T-helper 1 cell (primary cell): ENCODE results near the gene MDK.
"Not testable (repeated sequence)": the region's sequence is repeated elsewhere in the genome, so short reads cannot be mapped to it uniquely, and the experiment has no call there.

Experiments used
- DNase-seq, 5 donors: peaks; one replicate each; pipeline ENCODE4 v3.0.0-alpha.2; 2012 to 2020

Gene MDK

GRCh38 chr11:46369458-46370152 lies 11.9 kb upstream of the MDK start:
- DNase-seq = peak in 2 of 5 donors; percentile 40 to 43

GRCh38 chr11:46370253-46370652 lies 11.2 kb upstream of the MDK start:
- DNase-seq = no peak

DNA sequence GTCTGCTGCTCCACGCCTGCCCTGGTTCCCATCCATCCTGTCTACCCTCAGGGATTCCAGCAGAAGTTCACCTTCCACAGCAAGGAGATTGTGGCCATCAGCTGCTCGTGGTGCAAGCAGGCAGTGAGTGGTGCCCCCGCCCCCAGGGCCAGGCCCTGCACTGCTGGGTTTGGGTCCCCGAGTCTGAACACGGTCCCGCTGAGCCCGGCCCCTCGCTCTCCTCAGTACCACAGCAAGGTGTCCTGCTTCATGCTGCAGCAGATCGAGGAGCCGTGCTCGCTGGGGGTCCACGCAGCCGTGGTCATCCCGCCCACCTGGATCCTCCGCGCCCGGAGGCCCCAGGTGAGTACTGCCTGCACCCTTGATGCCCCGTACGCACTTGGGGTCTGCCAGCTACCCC lies 10.2 kb upstream of the MDK start:
- not testable (repeated sequence) for DNase-seq

DNA sequence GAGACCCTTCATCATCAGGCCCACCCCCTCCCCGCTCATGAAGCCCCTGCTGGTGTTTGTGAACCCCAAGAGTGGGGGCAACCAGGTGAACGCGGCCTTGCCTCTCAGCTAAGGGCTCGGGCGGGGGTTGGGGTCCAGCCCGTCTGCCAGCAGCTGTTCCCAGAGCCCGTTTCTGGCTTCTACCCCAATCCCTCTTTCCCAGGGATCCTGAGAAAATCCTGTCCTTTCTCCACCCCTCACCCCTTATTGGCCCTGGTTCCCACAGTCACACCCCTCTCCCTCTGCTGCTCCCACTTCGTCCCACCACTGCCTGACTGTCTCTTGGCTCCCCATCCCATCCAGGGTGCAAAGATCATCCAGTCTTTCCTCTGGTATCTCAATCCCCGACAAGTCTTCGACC lies 9.4 kb upstream of the MDK start:
- no peak for DNase-seq

DNA sequence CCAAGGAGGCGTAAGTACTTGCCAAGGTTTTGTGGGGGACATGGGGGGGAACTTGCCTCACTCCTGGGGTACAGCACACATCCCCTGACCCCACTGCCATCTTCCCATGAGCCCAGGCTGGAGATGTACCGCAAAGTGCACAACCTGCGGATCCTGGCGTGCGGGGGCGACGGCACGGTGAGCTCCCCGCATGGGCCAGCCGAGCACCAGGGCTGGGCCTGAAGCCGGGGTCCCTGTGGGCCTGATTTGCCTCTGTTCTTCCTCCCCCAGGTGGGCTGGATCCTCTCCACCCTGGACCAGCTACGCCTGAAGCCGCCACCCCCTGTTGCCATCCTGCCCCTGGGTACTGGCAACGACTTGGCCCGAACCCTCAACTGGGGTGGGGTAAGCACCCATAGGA lies 9.0 kb upstream of the MDK start:
- DNase-seq = not testable (repeated sequence)

DNA sequence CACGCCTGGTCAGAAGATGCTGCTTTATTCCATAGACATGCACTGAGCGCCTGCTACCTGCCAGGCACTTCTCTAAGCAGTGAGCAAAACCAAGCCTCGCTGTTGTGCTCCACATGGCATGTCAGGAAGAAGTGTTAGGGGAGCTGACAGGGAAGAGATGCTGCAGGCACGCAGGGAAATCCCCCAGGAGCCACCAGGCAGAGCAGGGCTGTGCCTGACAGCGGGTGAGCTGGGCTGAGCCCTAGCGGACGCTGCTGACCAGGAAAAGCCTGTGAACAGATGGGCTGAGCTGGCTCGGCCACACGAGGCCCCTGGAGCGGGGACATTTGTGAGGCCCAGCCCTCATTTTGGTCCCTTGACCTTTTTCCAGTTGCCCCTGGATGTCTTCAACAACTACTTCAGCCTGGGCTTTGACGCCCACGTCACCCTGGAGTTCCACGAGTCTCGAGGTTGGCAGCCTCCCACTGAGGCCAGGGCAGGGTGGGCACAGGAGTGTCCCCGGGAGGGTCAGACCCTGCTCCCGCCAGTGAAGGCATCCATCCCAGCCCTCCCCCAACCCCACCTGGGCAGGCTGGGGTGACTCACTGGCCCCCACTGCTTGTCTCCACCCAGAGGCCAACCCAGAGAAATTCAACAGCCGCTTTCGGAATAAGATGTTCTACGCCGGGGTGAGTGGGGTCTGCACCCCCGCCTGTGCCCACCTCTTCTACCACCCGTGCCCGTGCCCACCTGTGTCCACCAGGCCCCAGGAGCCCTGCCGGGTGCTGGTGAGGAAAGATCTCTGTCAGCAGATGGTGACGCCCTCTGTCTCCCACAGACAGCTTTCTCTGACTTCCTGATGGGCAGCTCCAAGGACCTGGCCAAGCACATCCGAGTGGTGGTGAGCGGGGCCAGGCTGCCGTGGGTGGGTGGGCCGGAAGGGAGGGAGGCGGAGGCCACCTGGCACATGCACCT lies 7.4 kb upstream of the MDK start:
- DNase-seq = no peak

DNA sequence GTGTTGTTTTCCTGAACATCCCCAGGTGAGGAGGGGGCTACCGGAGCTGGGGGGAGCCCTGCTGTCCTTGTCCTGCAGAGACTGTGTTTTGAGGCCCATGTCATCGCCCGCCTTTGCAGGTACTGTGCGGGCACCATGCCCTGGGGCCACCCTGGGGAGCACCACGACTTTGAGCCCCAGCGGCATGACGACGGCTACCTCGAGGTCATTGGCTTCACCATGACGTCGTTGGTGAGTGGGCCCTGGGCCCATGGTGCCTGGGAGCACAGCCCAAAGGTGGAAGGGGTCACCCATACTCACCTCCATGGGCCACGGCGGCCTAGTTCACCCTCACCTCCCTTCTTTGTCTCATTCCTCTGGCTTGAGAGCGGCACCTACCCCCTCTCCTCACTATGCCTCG lies 6.7 kb upstream of the MDK start:
- DNase-seq = no peak

- no peak for DNase-seq
Observed at GRCh38 chr11:46375392-46376101, 5.9 kb upstream of the MDK start.

GRCh38 chr11:46376258-46377050 lies 5.0 kb upstream of the MDK start:
- no peak for DNase-seq

DNA sequence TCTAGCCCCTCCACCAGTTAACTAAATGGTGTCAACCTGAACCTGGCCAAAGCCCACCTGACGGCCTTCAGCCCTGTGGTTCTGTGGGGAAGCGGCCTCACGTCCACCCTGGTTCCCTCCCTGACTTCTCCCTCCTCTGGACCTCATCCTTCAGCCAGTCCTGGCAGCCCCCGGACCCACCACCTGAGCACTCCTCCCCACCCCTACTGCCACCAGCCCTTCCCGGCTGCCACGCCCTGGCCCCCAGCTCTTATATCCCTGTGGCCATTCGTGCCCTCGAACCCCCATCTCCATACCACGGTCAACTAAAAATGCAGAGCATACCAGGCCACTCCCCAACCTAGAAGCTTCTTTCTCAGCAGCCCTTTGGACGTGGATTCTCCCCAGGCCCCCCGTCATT lies 4.2 kb upstream of the MDK start:
- DNase-seq = no peak

GRCh38 chr11:46377831-46378230 lies 3.6 kb upstream of the MDK start:
- DNase-seq = no peak

DNA sequence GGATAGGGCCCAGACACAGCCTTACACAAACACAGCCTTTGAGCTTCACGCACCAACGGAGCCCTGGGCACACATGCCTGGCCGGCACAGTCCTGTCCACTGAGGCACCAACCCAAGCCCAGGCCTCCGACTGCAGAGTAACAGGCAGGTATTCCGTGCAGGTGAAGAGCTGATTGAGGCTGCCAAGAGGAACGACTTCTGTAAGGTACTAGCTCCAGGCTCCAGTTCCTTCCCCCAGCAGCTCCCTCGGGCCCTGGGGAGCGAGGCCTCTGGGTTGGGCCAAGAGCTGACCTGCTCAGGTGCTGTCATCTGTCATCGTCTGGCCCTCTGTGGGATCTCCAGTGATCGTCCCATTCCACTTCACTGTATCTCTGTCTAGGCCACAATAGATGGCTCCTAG lies 3.2 kb upstream of the MDK start:
- DNase-seq = no peak

- no peak for DNase-seq
Observed at GRCh38 chr11:46378811-46379481, 2.5 kb upstream of the MDK start.

DNA sequence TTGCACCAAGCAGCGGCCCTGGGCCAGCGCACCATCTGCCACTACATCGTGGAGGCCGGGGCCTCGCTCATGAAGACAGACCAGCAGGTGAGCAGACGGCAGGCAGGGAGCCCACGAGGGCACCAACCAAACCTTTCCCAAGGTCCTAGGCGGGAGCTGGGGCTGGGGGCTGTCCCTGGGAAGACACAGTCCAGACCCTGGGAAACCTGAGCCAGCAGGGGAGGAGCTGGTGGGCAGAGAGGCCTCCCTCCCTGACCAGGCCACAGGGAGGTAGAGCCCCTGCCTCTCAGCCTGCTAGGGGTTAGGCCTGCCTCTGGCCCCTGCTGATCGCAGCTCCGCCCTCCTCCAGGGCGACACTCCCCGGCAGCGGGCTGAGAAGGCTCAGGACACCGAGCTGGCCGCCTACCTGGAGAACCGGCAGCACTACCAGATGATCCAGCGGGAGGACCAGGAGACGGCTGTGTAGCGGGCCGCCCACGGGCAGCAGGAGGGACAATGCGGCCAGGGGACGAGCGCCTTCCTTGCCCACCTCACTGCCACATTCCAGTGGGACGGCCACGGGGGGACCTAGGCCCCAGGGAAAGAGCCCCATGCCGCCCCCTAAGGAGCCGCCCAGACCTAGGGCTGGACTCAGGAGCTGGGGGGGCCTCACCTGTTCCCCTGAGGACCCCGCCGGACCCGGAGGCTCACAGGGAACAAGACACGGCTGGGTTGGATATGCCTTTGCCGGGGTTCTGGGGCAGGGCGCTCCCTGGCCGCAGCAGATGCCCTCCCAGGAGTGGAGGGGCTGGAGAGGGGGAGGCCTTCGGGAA lies 1.8 kb upstream of the MDK start:
- DNase-seq = not testable (repeated sequence)

- DNase-seq = peak; percentile 33 to 52 (median 42)
Observed at GRCh38 chr11:46380340-46381047, 975 bp upstream of the MDK start.

GRCh38 chr11:46381819-46382645 lies 563 bp downstream of the MDK start:
- DNase-seq = no peak

DNA sequence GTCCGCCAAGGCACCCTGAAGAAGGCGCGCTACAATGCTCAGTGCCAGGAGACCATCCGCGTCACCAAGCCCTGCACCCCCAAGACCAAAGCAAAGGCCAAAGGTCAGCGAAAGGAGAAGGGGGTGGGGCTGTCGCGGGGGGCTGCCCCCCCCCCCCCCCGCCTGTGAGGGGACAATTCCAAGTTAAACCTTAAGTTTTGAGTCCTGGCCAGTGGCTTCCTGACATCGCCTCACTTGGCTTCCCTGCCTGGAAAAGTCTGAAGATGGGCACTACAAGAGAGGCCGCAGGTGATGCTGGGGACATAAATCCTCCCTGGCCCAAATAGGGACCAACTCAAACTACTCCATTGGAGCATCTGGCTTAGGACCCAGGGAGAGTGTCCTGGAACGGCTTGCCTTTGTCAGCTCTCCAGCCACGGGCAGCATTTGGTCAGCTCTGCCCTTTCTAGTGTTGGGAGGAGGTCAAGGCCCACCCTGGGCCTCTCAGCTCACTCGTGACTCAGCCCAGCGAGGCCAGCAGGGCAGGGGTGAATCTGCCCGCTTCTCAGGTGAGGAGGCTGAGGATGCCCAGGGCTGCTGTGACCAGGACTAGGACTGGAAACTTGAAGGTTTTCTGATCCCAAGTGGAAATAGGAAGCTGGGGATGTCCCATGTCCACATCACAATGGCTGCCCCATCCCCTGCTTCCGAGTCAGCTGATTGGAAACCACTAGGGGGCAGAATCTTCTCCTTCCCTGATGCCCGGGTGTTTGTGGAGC lies 1.4 kb downstream of the MDK start:
- no peak for DNase-seq

DNA sequence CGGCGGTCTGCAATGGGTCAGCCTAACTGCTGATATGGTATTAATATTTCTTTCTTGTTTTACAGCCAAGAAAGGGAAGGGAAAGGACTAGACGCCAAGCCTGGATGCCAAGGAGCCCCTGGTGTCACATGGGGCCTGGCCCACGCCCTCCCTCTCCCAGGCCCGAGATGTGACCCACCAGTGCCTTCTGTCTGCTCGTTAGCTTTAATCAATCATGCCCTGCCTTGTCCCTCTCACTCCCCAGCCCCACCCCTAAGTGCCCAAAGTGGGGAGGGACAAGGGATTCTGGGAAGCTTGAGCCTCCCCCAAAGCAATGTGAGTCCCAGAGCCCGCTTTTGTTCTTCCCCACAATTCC lies 1.9 kb downstream of the MDK start:
- DNase-seq = no peak
